GM23338 (cell line): ENCODE measurements around the gene STX11. TPM values are rescaled to one million over a fixed set of nuclear protein-coding genes. Genes with fewer than 3 reads are reported as not detected.

Source experiments
- ATAC-seq: fragments of 200-7000 bp; cut with Tn5 transposase; 3 replicates; pipeline ENCODE4 v1.9.1; 2020
- DNase-seq: peaks from one replicate; pipeline ENCODE4 v3.0.0-alpha.2; 2015; ENCODE audit warnings: low spot score
- H2AFZ ChIP-seq: fragments of 200-600 bp; sonication (generic); 2 replicates; pipeline ENCODE4 v1.8.0; 2016; ENCODE audit warnings: antibody characterized with exemption, mild to moderate bottlenecking, moderate library complexity
- H3F3A ChIP-seq: fragments of 200-600 bp; sonication (generic); replicated peaks from 2 replicates; pipeline ENCODE4 v1.8.0; 2017; ENCODE audit warnings: antibody characterized with exemption, mixed run types, low read depth
- H3K27ac ChIP-seq: fragments of 200-600 bp; sonication (generic); 2 replicates; pipeline ENCODE4 v1.6.1; 2016; ENCODE audit warnings: low read depth
- H3K27me3 ChIP-seq: fragments of 200-600 bp; sonication (generic); 2 replicates; pipeline ENCODE4 v1.8.0; 2016; ENCODE audit warnings: mild to moderate bottlenecking, mixed run types, moderate library complexity; ENCODE audit not compliant: insufficient read depth
- H3K36me3 ChIP-seq: fragments of 200-600 bp; sonication (generic); 2 replicates; pipeline ENCODE4 v1.8.0; 2016; ENCODE audit warnings: mild to moderate bottlenecking; ENCODE audit not compliant: insufficient read depth
- H3K4me1 ChIP-seq: fragments of 200-600 bp; sonication (generic); 2 replicates; pipeline ENCODE4 v1.8.0; 2016; ENCODE audit warnings: mild to moderate bottlenecking, moderate library complexity; ENCODE audit not compliant: insufficient read depth
- H3K4me2 ChIP-seq: fragments of 200-600 bp; sonication (generic); 2 replicates; pipeline ENCODE4 v1.7.1; 2017; ENCODE audit warnings: mixed run types
- H3K4me3 ChIP-seq: fragments of 200-600 bp; sonication (generic); 2 replicates; pipeline ENCODE4 v1.6.1; 2016; ENCODE audit warnings: mixed run types
- H3K79me2 ChIP-seq: fragments of 200-600 bp; sonication (generic); replicated peaks from 2 replicates; pipeline ENCODE4 v1.8.0; 2017; ENCODE audit warnings: mild to moderate bottlenecking; ENCODE audit not compliant: insufficient read depth
- H3K9me2 ChIP-seq: fragments of 200-600 bp; sonication (generic); 2 replicates; pipeline ENCODE4 v1.8.0; 2017; ENCODE audit not compliant: insufficient read depth
- H4K20me1 ChIP-seq: fragments of 200-600 bp; sonication (generic); replicated peaks from 2 replicates; pipeline ENCODE4 v1.8.0; 2017; ENCODE audit warnings: mild to moderate bottlenecking; ENCODE audit not compliant: insufficient read depth
- H3K27ac Mint-ChIP-seq: 2 replicates; pipeline ENCODE4 v1.8.0; 2020; ENCODE audit warnings: inconsistent platforms, mild to moderate bottlenecking, moderate library complexity, mixed read lengths
- H3K27me3 Mint-ChIP-seq: 3 replicates; pipeline ENCODE4 v1.8.0; 2022; ENCODE audit warnings: low read depth, mild to moderate bottlenecking, moderate library complexity, mixed read lengths, inconsistent platforms; ENCODE audit not compliant: insufficient read depth, poor library complexity
- H3K36me3 Mint-ChIP-seq: 3 replicates; pipeline ENCODE4 v1.8.0; 2021; ENCODE audit warnings: low read depth, mild to moderate bottlenecking, inconsistent platforms, moderate library complexity, mixed read lengths
- H3K4me1 Mint-ChIP-seq: 3 replicates; pipeline ENCODE4 v1.8.0; 2020; ENCODE audit warnings: mild to moderate bottlenecking, inconsistent platforms, mixed read lengths
- H3K4me3 Mint-ChIP-seq: 3 replicates; pipeline ENCODE4 v1.8.0; 2021; ENCODE audit warnings: moderate library complexity, mild to moderate bottlenecking, inconsistent platforms, mixed read lengths
- H3K9me3 Mint-ChIP-seq: 3 replicates; pipeline ENCODE4 v1.8.0; 2020; ENCODE audit warnings: moderate library complexity, mild to moderate bottlenecking, inconsistent platforms, mixed read lengths
- CREB1 ChIP-seq: fragments of 250-450 bp; sonication (Bioruptor Pico); IDR thresholded peaks from 2 replicates; pipeline ENCODE4 v1.5.0; 2020; ENCODE audit warnings: low read depth, mild to moderate bottlenecking, moderate library complexity
- EZH2phosphoT487 ChIP-seq: fragments of 200-600 bp; sonication (generic); IDR thresholded peaks from one replicate; pipeline ENCODE4 v1.8.1; 2018; ENCODE audit warnings: antibody characterized with exemption; ENCODE audit not compliant: unreplicated experiment
- ZNF114 ChIP-seq: fragments of 250-450 bp; sonication (Bioruptor Pico); IDR thresholded peaks from 2 replicates; pipeline ENCODE4 v1.5.0; 2020; ENCODE audit warnings: mild to moderate bottlenecking, moderate library complexity
- polyA plus RNA-seq: library from polyadenylated mRNA; unstranded; fragments of >200 nt; fragmentation: Nextera tagmentation; extraction: Ambion mirVana; gene quantifications from 2 replicates; pipeline ENCODE4 v1.2.1, GENCODE V29; 2016
- total RNA-seq: library from RNA; depleted of rRNA; stranded (reverse); fragments of >200 nt; shearing (Covaris generic); gene quantifications from 2 replicates; pipeline ENCODE4 v1.2.3, GENCODE V29; 2014
- TF ChIP-seq, protein P1 (sequence below): fragments of 250-450 bp; sonication (Bioruptor Pico); IDR thresholded peaks from 2 replicates; pipeline ENCODE4 v1.5.0; 2020; ENCODE audit warnings: mild to moderate bottlenecking, moderate library complexity
- TF ChIP-seq, protein P2 (sequence below), 2 experiments: fragments of 200-600 bp in 1 of 2; sonication (generic) in 1 of 2; conservative IDR thresholded peaks; 2 replicates each; pipeline versions ENCODE4 v1.5.1 to v1.6.1; 2016 to 2017; ENCODE audit warnings: antibody characterized with exemption in 2 of 2, low read depth in 2 of 2, mild to moderate bottlenecking in 2 of 2, moderate library complexity in 1 of 2

The STX11 gene
- total and polyA plus RNA-seq, 2 experiments from 2014 or later: 0.35 to 0.52 TPM

DNA sequence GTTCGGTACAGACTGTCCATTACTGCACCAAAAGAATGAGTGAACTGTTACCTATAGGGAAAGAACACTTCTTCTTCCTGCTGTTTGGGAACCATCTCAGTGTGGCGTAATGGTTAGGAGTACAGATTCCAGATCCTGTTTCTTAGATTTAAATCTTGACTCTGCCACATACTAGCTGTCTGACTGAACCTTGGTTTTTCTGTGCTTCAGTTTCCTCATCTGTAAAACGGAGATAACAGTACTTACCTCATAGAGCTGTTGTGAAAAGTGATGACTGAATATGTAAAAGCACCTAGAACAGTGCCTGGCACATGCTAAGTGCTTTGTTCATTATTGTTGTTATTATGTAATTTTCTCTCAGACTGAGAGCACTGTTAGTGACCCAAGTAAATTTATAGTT is 39.8 kb downstream of the STX11 start:
- no peak for DNase-seq
- H3K27ac Mint-ChIP-seq: no peak overlapping the region
- Histone ChIP-seq H3K27me3 (no peaks in the 10 kb centered on the region), H3K4me2 (no peak overlapping the region), H3K79me2 (no peaks in the 10 kb centered on the region), H3F3A (no peaks in the 10 kb centered on the region), H3K4me3 (no peak overlapping the region), H3K27ac (no peak overlapping the region), H2AFZ (no peak overlapping the region), H3K36me3 (no peaks in the 10 kb centered on the region), H4K20me1 (no peaks in the 10 kb centered on the region), H3K4me1 (peaks cover 4% of the 10 kb centered on the region; the same call in 1 of the 2 replicates), H3K9me2 (no peaks in the 10 kb centered on the region; the same call in 1 of the 2 replicates)
- H3K9me3 Mint-ChIP-seq: no peaks in the 10 kb centered on the region
- no peaks in the 10 kb centered on the region for H3K36me3 Mint-ChIP-seq
- H3K4me1 Mint-ChIP-seq: peaks cover 4% of the 10 kb centered on the region
- no peaks in the 10 kb centered on the region for H3K27me3 Mint-ChIP-seq
- ATAC-seq: no peak
- TF ChIP-seq, protein P1, sequence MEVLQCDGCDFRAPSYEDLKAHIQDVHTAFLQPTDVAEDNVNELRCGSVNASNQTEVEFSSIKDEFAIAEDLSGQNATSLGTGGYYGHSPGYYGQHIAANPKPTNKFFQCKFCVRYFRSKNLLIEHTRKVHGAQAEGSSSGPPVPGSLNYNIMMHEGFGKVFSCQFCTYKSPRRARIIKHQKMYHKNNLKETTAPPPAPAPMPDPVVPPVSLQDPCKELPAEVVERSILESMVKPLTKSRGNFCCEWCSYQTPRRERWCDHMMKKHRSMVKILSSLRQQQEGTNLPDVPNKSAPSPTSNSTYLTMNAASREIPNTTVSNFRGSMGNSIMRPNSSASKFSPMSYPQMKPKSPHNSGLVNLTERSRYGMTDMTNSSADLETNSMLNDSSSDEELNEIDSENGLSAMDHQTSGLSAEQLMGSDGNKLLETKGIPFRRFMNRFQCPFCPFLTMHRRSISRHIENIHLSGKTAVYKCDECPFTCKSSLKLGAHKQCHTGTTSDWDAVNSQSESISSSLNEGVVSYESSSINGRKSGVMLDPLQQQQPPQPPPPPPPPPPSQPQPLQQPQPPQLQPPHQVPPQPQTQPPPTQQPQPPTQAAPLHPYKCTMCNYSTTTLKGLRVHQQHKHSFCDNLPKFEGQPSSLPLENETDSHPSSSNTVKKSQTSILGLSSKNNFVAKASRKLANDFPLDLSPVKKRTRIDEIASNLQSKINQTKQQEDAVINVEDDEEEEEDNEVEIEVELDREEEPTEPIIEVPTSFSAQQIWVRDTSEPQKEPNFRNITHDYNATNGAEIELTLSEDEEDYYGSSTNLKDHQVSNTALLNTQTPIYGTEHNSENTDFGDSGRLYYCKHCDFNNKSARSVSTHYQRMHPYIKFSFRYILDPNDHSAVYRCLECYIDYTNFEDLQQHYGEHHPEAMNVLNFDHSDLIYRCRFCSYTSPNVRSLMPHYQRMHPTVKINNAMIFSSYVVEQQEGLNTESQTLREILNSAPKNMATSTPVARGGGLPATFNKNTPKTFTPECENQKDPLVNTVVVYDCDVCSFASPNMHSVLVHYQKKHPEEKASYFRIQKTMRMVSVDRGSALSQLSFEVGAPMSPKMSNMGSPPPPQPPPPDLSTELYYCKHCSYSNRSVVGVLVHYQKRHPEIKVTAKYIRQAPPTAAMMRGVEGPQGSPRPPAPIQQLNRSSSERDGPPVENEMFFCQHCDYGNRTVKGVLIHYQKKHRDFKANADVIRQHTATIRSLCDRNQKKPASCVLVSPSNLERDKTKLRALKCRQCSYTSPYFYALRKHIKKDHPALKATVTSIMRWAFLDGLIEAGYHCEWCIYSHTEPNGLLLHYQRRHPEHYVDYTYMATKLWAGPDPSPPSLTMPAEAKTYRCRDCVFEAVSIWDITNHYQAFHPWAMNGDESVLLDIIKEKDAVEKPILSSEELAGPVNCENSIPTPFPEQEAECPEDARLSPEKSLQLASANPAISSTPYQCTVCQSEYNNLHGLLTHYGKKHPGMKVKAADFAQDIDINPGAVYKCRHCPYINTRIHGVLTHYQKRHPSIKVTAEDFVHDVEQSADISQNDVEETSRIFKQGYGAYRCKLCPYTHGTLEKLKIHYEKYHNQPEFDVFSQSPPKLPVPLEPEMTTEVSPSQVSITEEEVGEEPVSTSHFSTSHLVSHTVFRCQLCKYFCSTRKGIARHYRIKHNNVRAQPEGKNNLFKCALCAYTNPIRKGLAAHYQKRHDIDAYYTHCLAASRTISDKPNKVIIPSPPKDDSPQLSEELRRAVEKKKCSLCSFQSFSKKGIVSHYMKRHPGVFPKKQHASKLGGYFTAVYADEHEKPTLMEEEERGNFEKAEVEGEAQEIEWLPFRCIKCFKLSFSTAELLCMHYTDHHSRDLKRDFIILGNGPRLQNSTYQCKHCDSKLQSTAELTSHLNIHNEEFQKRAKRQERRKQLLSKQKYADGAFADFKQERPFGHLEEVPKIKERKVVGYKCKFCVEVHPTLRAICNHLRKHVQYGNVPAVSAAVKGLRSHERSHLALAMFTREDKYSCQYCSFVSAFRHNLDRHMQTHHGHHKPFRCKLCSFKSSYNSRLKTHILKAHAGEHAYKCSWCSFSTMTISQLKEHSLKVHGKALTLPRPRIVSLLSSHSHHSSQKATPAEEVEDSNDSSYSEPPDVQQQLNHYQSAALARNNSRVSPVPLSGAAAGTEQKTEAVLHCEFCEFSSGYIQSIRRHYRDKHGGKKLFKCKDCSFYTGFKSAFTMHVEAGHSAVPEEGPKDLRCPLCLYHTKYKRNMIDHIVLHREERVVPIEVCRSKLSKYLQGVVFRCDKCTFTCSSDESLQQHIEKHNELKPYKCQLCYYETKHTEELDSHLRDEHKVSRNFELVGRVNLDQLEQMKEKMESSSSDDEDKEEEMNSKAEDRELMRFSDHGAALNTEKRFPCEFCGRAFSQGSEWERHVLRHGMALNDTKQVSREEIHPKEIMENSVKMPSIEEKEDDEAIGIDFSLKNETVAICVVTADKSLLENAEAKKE (CRISPR knock-in tag): no peak
- TF ChIP-seq, protein P2, sequence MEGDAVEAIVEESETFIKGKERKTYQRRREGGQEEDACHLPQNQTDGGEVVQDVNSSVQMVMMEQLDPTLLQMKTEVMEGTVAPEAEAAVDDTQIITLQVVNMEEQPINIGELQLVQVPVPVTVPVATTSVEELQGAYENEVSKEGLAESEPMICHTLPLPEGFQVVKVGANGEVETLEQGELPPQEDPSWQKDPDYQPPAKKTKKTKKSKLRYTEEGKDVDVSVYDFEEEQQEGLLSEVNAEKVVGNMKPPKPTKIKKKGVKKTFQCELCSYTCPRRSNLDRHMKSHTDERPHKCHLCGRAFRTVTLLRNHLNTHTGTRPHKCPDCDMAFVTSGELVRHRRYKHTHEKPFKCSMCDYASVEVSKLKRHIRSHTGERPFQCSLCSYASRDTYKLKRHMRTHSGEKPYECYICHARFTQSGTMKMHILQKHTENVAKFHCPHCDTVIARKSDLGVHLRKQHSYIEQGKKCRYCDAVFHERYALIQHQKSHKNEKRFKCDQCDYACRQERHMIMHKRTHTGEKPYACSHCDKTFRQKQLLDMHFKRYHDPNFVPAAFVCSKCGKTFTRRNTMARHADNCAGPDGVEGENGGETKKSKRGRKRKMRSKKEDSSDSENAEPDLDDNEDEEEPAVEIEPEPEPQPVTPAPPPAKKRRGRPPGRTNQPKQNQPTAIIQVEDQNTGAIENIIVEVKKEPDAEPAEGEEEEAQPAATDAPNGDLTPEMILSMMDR (conservative IDR thresholded peaks at IDR 0.05; ENCODE audit: low read depth in 2 of 2): no peak
- TF ChIP-seq EZH2phosphoT487: no peak
- no peak for TF ChIP-seq ZNF114
- no peak for TF ChIP-seq CREB1 (CRISPR knock-in tag)
- H3K4me3 Mint-ChIP-seq: no peak overlapping the region
